ENCODE results near the gene RAPGEF1.
"Not testable (repeated sequence)": the region's sequence is repeated elsewhere in the genome, so short reads cannot be mapped to it uniquely, and the experiment has no call there.

RAPGEF1 gene

GRCh38 chr9:131682261-131682660 is 57.6 kb downstream of the RAPGEF1 start:
- Mint-ChIP-seq H3K9me3 (no peaks in the 10 kb centered on the region), H3K4me3 (no peak overlapping the region), H3K36me3 (peaks cover 13% of the 10 kb centered on the region), H3K4me1 (peaks cover 77% of the 10 kb centered on the region), H3K27ac (peak overlapping the region; percentile 95)
- ATAC-seq (no peak), DNase-seq (ENCODE audit: low spot score in 2 of 2) (no peak)

GRCh38 chr9:131681826-131682225 is 58.0 kb downstream of the RAPGEF1 start:
- H3K27ac Mint-ChIP-seq: peak overlapping the region; percentile 95
- DNase-seq (ENCODE audit: low spot score in 2 of 2); H3K4me3 Mint-ChIP-seq; ATAC-seq; H3K9me3 Mint-ChIP-seq: not testable (repeated sequence)
- H3K4me1 Mint-ChIP-seq: peaks cover 82% of the 10 kb centered on the region
- peaks cover 13% of the 10 kb centered on the region for H3K36me3 Mint-ChIP-seq

- H3K27ac Mint-ChIP-seq: peak overlapping the region; percentile 95
- H3K9me3 Mint-ChIP-seq; ATAC-seq; DNase-seq (ENCODE audit: low spot score in 2 of 2); H3K4me3 Mint-ChIP-seq: not testable (repeated sequence)
- peaks cover 13% of the 10 kb centered on the region for H3K36me3 Mint-ChIP-seq
- H3K4me1 Mint-ChIP-seq: peaks cover 82% of the 10 kb centered on the region
Measured at GRCh38 chr9:131681108-131681507, 58.8 kb downstream of the RAPGEF1 start.

- no peaks in the 10 kb centered on the region for H3K9me3 Mint-ChIP-seq
- ATAC-seq (no peak), DNase-seq (ENCODE audit: low spot score in 2 of 2) (no peak)
- H3K27ac Mint-ChIP-seq: peak overlapping the region; percentile 95
- peak overlapping the region; percentile 82 for H3K4me3 Mint-ChIP-seq
- H3K36me3 Mint-ChIP-seq: peaks cover 21% of the 10 kb centered on the region
- peaks cover 92% of the 10 kb centered on the region for H3K4me1 Mint-ChIP-seq
Measured at GRCh38 chr9:131679261-131680020, 60.4 kb downstream of the RAPGEF1 start.

GRCh38 chr9:131678499-131679111 is 61.3 kb downstream of the RAPGEF1 start:
- H3K4me1 Mint-ChIP-seq: peaks cover 89% of the 10 kb centered on the region
- peak overlapping the region; percentile 82 for H3K4me3 Mint-ChIP-seq
- H3K27ac Mint-ChIP-seq: peak overlapping the region; percentile 95
- H3K36me3 Mint-ChIP-seq: peaks cover 22% of the 10 kb centered on the region
- peak; percentile 58 to 86 for DNase-seq (ENCODE audit: low spot score in 2 of 2)
- peak; percentile 100 for ATAC-seq
- H3K9me3 Mint-ChIP-seq: no peaks in the 10 kb centered on the region

- Mint-ChIP-seq H3K4me3 (peak overlapping the region; percentile 82), H3K4me1 (peaks cover 97% of the 10 kb centered on the region), H3K9me3 (no peaks in the 10 kb centered on the region), H3K27ac (peak overlapping the region; percentile 95), H3K36me3 (peaks cover 29% of the 10 kb centered on the region)
- ATAC-seq (no peak), DNase-seq (ENCODE audit: low spot score in 2 of 2) (no peak)
Measured at GRCh38 chr9:131677444-131678180, 62.3 kb downstream of the RAPGEF1 start.

- Mint-ChIP-seq H3K27ac (peak overlapping the region; percentile 95), H3K36me3 (peaks cover 31% of the 10 kb centered on the region), H3K4me3 (peak overlapping the region; percentile 82), H3K4me1 (peaks cover 97% of the 10 kb centered on the region), H3K9me3 (no peaks in the 10 kb centered on the region)
- DNase-seq (ENCODE audit: low spot score in 2 of 2) (no peak), ATAC-seq (no peak)
Measured at GRCh38 chr9:131677049-131677443, 62.8 kb downstream of the RAPGEF1 start.

- Mint-ChIP-seq H3K4me1 (peaks cover 97% of the 10 kb centered on the region), H3K36me3 (peaks cover 28% of the 10 kb centered on the region), H3K27ac (peak overlapping the region; percentile 95), H3K4me3 (peak overlapping the region; percentile 82), H3K9me3 (no peaks in the 10 kb centered on the region)
- DNase-seq (ENCODE audit: low spot score in 2 of 2) (no peak), ATAC-seq (peak; percentile 61)
Measured at GRCh38 chr9:131676431-131676972, 63.4 kb downstream of the RAPGEF1 start.

- DNase-seq (ENCODE audit: low spot score in 2 of 2) (no peak), ATAC-seq (no peak)
- H3K4me1 Mint-ChIP-seq: peaks cover 97% of the 10 kb centered on the region
- H3K9me3 Mint-ChIP-seq: no peaks in the 10 kb centered on the region
- H3K27ac Mint-ChIP-seq: peak overlapping the region; percentile 95
- H3K36me3 Mint-ChIP-seq: peaks cover 34% of the 10 kb centered on the region
- peak overlapping the region; percentile 82 for H3K4me3 Mint-ChIP-seq
Measured at GRCh38 chr9:131675437-131676022, 64.3 kb downstream of the RAPGEF1 start.

GRCh38 chr9:131674425-131675421 is 65.2 kb downstream of the RAPGEF1 start:
- ATAC-seq (no peak), DNase-seq (ENCODE audit: low spot score in 2 of 2) (no peak)
- H3K9me3 Mint-ChIP-seq: no peaks in the 10 kb centered on the region
- H3K27ac Mint-ChIP-seq: peak overlapping the region; percentile 95
- peaks cover 97% of the 10 kb centered on the region for H3K4me1 Mint-ChIP-seq
- peak overlapping the region; percentile 82 for H3K4me3 Mint-ChIP-seq
- peaks cover 37% of the 10 kb centered on the region for H3K36me3 Mint-ChIP-seq

GRCh38 chr9:131673531-131673930 is 66.3 kb downstream of the RAPGEF1 start:
- Mint-ChIP-seq H3K36me3 (peaks cover 40% of the 10 kb centered on the region), H3K4me1 (peaks cover 97% of the 10 kb centered on the region), H3K4me3 (peak overlapping the region; percentile 82), H3K9me3 (no peaks in the 10 kb centered on the region), H3K27ac (peak overlapping the region; percentile 95)
- ATAC-seq (no peak), DNase-seq (ENCODE audit: low spot score in 2 of 2) (no peak)

- DNase-seq (ENCODE audit: low spot score in 2 of 2) (no peak), ATAC-seq (no peak)
- Mint-ChIP-seq H3K4me3 (peak overlapping the region; percentile 82), H3K4me1 (peaks cover 97% of the 10 kb centered on the region), H3K36me3 (peaks cover 43% of the 10 kb centered on the region), H3K27ac (peak overlapping the region; percentile 95), H3K9me3 (no peaks in the 10 kb centered on the region)
Measured at GRCh38 chr9:131673068-131673467, 66.8 kb downstream of the RAPGEF1 start.

- H3K9me3 Mint-ChIP-seq: no peaks in the 10 kb centered on the region
- H3K4me1 Mint-ChIP-seq: peaks cover 97% of the 10 kb centered on the region
- ATAC-seq (no peak), DNase-seq (ENCODE audit: low spot score in 2 of 2) (no peak)
- peaks cover 48% of the 10 kb centered on the region for H3K36me3 Mint-ChIP-seq
- peak overlapping the region; percentile 95 for H3K27ac Mint-ChIP-seq
- H3K4me3 Mint-ChIP-seq: peak overlapping the region; percentile 82
Measured at GRCh38 chr9:131672451-131672850, 67.4 kb downstream of the RAPGEF1 start.

- H3K4me1 Mint-ChIP-seq: peaks cover 95% of the 10 kb centered on the region
- peaks cover 61% of the 10 kb centered on the region for H3K36me3 Mint-ChIP-seq
- peak overlapping the region; percentile 95 for H3K27ac Mint-ChIP-seq
- no peaks in the 10 kb centered on the region for H3K9me3 Mint-ChIP-seq
- peak overlapping the region; percentile 82 for H3K4me3 Mint-ChIP-seq
- ATAC-seq: no peak
- no peak for DNase-seq (ENCODE audit: low spot score in 2 of 2)
Measured at GRCh38 chr9:131671133-131671520, 68.7 kb downstream of the RAPGEF1 start.

Data from stimulated activated effector memory CD8-positive, alpha-beta T cell treated with anti-CD3 and anti-CD28 coated beads, Interleukin-12 subunit alpha, Interleukin-12 subunit beta, amount 100 ng/mL, for 72 hours (primary cell).